HepG2 (cell line): Measurements from ENCODE around the gene RHBDL1. TPM values are rescaled to one million over a fixed set of nuclear protein-coding genes. Genes with fewer than 3 reads are reported as not detected.

Experiments
- ATAC-seq: fragments of 200-7000 bp; cut with Tn5 transposase; 3 replicates; pipeline ENCODE4 v1.9.1; 2020; ENCODE audit warnings: mild to moderate bottlenecking, moderate library complexity
- BruUV-seq: library from RNA; stranded (reverse); fragments of 400-500 nt; replicated peaks from 2 replicates; lab custom pipeline; 2021; lab: Mats Ljungman, UMichigan
- CTCF ChIA-PET: fragments of 300-600 bp; formaldehyde crosslinking; extraction: SDS; loops from one replicate; lab custom pipeline; 2021; ENCODE audit warnings: low total read pairs, inconsistent platforms, low intra/inter-chr PET ratio; lab: Yijun Ruan, JAX
- POLR2A ChIA-PET: fragments of 350-600 bp; sonication (Branson Sonifier 250); formaldehyde crosslinking; loops from one replicate; lab custom pipeline; 2020; ENCODE audit warnings: antibody characterized with exemption, inconsistent platforms; lab: Yijun Ruan, JAX
- DNase-seq: peaks from one replicate; pipeline ENCODE4 v3.0.0-alpha.2; 2015; ENCODE audit warnings: low spot score
- FAIRE-seq: peaks from 3 replicates; lab custom pipeline; 2011; peaks lifted over from hg19 to GRCh38; lab: Jason Lieb, UNC
- H2AFZ ChIP-seq: one replicate; pipeline ENCODE4 v1.6.1; 2011; ENCODE audit warnings: low read length, inconsistent platforms
- H3K27ac ChIP-seq: fragments of 300-600 bp; 3 replicates; pipeline ENCODE4 v1.8.0; 2011; ENCODE audit warnings: mixed run types, mild to moderate bottlenecking, mixed read lengths, low read length, inconsistent platforms; ENCODE audit not compliant: insufficient read depth; ENCODE audit errors: extremely low read length
- H3K27me3 ChIP-seq, 2 experiments: fragments of 200-600 bp in 1 of 2; 2 replicates in 1 of 2; 3 replicates in 1 of 2; pipeline versions ENCODE4 v1.6.0 to v1.8.0; 2011; ENCODE audit warnings: low read length in 2 of 2, mild to moderate bottlenecking in 2 of 2, moderate library complexity in 2 of 2, inconsistent platforms in 1 of 2; ENCODE audit not compliant: insufficient read depth in 2 of 2, control insufficient read depth in 1 of 2
- H3K36me3 ChIP-seq, 2 experiments: fragments of 200-600 bp in 1 of 2; replicated peaks in 1 of 2; 2 replicates in 1 of 2; 3 replicates in 1 of 2; pipeline versions ENCODE4 v1.5.1 to v1.8.0; 2011; ENCODE audit warnings: low read length in 2 of 2, inconsistent platforms in 1 of 2; ENCODE audit not compliant: insufficient read depth in 2 of 2, control insufficient read depth in 1 of 2
- H3K4me1 ChIP-seq: 2 replicates; pipeline ENCODE4 v1.5.1; 2012; ENCODE audit warnings: low read length, inconsistent platforms; ENCODE audit not compliant: insufficient read depth
- H3K4me2 ChIP-seq: 2 replicates; pipeline ENCODE4 v1.6.0; 2011; ENCODE audit warnings: low read depth, low read length, inconsistent platforms
- H3K4me3 ChIP-seq, 3 experiments: fragments of 200-600 bp in 1 of 3; sonication (generic), shearing (Covaris generic) in 1 of 3; replicated peaks in 1 of 3; 2 replicates each; pipeline ENCODE4 v1.5.1; 2011 to 2016; ENCODE audit warnings: low read length in 3 of 3, inconsistent platforms in 2 of 3, low read depth in 2 of 3, mild to moderate bottlenecking in 2 of 3, control low read depth in 1 of 3, mixed read lengths in 1 of 3; ENCODE audit not compliant: insufficient read depth in 1 of 3
- H3K79me2 ChIP-seq: one replicate; pipeline ENCODE4 v1.6.1; 2011; ENCODE audit warnings: low read length, inconsistent platforms; ENCODE audit not compliant: insufficient read depth
- H3K9ac ChIP-seq: 2 replicates; pipeline ENCODE4 v1.6.0; 2011; ENCODE audit warnings: mild to moderate bottlenecking, low read depth, low read length, inconsistent platforms; ENCODE audit not compliant: insufficient read depth
- H3K9me3 ChIP-seq: 2 replicates; pipeline ENCODE4 v1.5.1; 2012; ENCODE audit warnings: mild to moderate bottlenecking, low read length
- H4K20me1 ChIP-seq: 2 replicates; pipeline ENCODE4 v1.6.0; 2011; ENCODE audit warnings: inconsistent platforms, mild to moderate bottlenecking, low read length, moderate library complexity; ENCODE audit not compliant: insufficient read depth
- AKAP8 ChIP-seq: sonication (generic); formaldehyde crosslinking; IDR thresholded peaks from 2 replicates; pipeline ENCODE4 v1.5.1; 2020; ENCODE audit warnings: mild to moderate bottlenecking, missing genetic modification reagents
- BCL6 ChIP-seq: IDR thresholded peaks from 2 replicates; pipeline ENCODE4 v1.6.1; 2016; ENCODE audit warnings: missing genetic modification reagents, missing compliant biosample characterization
- CHCHD3 ChIP-seq: sonication (generic); formaldehyde crosslinking; IDR thresholded peaks from 2 replicates; pipeline ENCODE4 v1.8.0; 2022; ENCODE audit warnings: mild to moderate bottlenecking, missing genetic modification reagents, moderate library complexity
- DMAP1 ChIP-seq: IDR thresholded peaks from 2 replicates; pipeline ENCODE4 v1.6.1; 2016
- ELF3 ChIP-seq: IDR thresholded peaks from 2 replicates; pipeline ENCODE4 v1.6.1; 2016; ENCODE audit warnings: missing genetic modification reagents, missing compliant biosample characterization
- FOXO1 ChIP-seq: sonication (generic); formaldehyde crosslinking; IDR thresholded peaks from 2 replicates; pipeline ENCODE4 v1.4.0; 2020; ENCODE audit warnings: missing genetic modification reagents
- HDAC1 ChIP-seq: sonication (generic); formaldehyde crosslinking; IDR thresholded peaks from 2 replicates; pipeline ENCODE4 v1.5.1; 2020; ENCODE audit warnings: mild to moderate bottlenecking, missing genetic modification reagents
- HNRNPLL ChIP-seq: fragments of 200-400 bp; formaldehyde crosslinking; IDR thresholded peaks from 2 replicates; pipeline ENCODE4 v1.6.1; 2017; ENCODE audit warnings: mild to moderate bottlenecking, low read depth, low read length; ENCODE audit not compliant: poor library complexity, severe bottlenecking
- HNRNPUL1 ChIP-seq: fragments of 200-400 bp; formaldehyde crosslinking; IDR thresholded peaks from 2 replicates; pipeline ENCODE4 v1.6.1; 2017; ENCODE audit warnings: low read depth, mild to moderate bottlenecking, low read length, moderate library complexity
- KLF13 ChIP-seq: sonication (generic); formaldehyde crosslinking; IDR thresholded peaks from 2 replicates; pipeline ENCODE4 v1.4.0; 2020; ENCODE audit warnings: mild to moderate bottlenecking, missing genetic modification reagents
- MEF2D ChIP-seq: sonication (generic); formaldehyde crosslinking; IDR thresholded peaks from 2 replicates; pipeline ENCODE4 v1.5.1; 2020; ENCODE audit warnings: mild to moderate bottlenecking, missing genetic modification reagents
- PHF8 ChIP-seq: sonication (generic); formaldehyde crosslinking; IDR thresholded peaks from 2 replicates; pipeline ENCODE4 v1.5.0; 2020; ENCODE audit warnings: missing genetic modification reagents
- RBFOX2 ChIP-seq: fragments of 200-400 bp; formaldehyde crosslinking; IDR thresholded peaks from 2 replicates; pipeline ENCODE4 v1.6.1; 2017; ENCODE audit warnings: low read depth, mild to moderate bottlenecking, low read length
- SP5 ChIP-seq: IDR thresholded peaks from 2 replicates; pipeline ENCODE4 v1.6.1; 2016; ENCODE audit warnings: low read depth, borderline replicate concordance
- ZNF639 ChIP-seq: conservative IDR thresholded peaks from 2 replicates; pipeline ENCODE4 v1.6.1; 2018; ENCODE audit warnings: missing genetic modification reagents
- ZNF670 ChIP-seq: sonication (generic); formaldehyde crosslinking; IDR thresholded peaks from 2 replicates; pipeline ENCODE4 v1.8.0; 2022; ENCODE audit warnings: mild to moderate bottlenecking, missing genetic modification reagents, borderline replicate concordance
- ZNF691 ChIP-seq: sonication (generic); formaldehyde crosslinking; IDR thresholded peaks from 2 replicates; pipeline ENCODE4 v1.4.0; 2020; ENCODE audit warnings: missing genetic modification reagents, low read depth, mild to moderate bottlenecking, borderline replicate concordance
- WGBS: methylation state at CpG from one replicate; pipeline ENCODE4 v1.1.6; 2017; ENCODE audit warnings: low lambda C conversion rate; 5-methylcytosine and 5-hydroxymethylcytosine counted together
- in situ Hi-C: cut with HindIII; loops from 2 replicates; pipeline ENCODE4 v1.10.0; 2017; ENCODE audit warnings: low pct_unique_long_range_greater_than_20kb; ENCODE audit not compliant: extremely low pct_ligation_motif_present
- intact Hi-C: fragments of 100-400 bp; cut with micrococcal nuclease; formaldehyde crosslinking; loops from one replicate; pipeline ENCODE4 v1.10.0; 2022; ENCODE audit not compliant: unreplicated experiment
- polyA plus RNA-seq, 8 experiments: library from polyadenylated mRNA; depleted of rRNA in 3 of 8; stranded (reverse) in 7 of 8; unstranded in 1 of 8; fragments of >200 nt; fragmentation: Illumina TruSeq in 4 of 8; extraction: Trizol in 4 of 8; gene quantifications; 2 replicates each; pipeline versions ENCODE4 v1.2.1 to v1.2.3, GENCODE V29; 2011 to 2016; ENCODE audit warnings: low read depth in 4 of 8, missing spikeins in 1 of 8, mixed read lengths in 1 of 8; ENCODE audit not compliant: insufficient read depth in 1 of 8
- total RNA-seq, 5 experiments: library from RNA; depleted of rRNA; stranded (reverse); fragments of >200 nt; fragmentation: Illumina TruSeq; extraction: Trizol; gene quantifications; 2 replicates each; pipeline ENCODE4 v1.2.3, GENCODE V29; 2016; ENCODE audit warnings: low read depth in 1 of 5
- TF ChIP-seq, protein P1 (sequence below): sonication (generic); formaldehyde crosslinking; IDR thresholded peaks from 2 replicates; pipeline ENCODE4 v1.5.0; 2020; ENCODE audit warnings: mild to moderate bottlenecking, missing genetic modification reagents, borderline replicate concordance

The RHBDL1 gene
- total and polyA plus RNA-seq, 2 of the 13 experiments (the other 11 are each of a cell fraction or from before 2014, with no cell fraction given) = 1.8 to 3.8 TPM

- peaks cover 0 to 3% of the 10 kb centered on the region in 2 experiments; a peak in 1 of 5 replicates for H3K27me3 ChIP-seq
- ATAC-seq (peak; percentile 14), DNase-seq (no peak), FAIRE-seq (no peak)
- ChIA-PET POLR2A (interaction anchor here (1.1 to 2.0 kb wide), 2 partner anchors 11 to 15 kb away, joined by 3 to 7 read pairs; no protein-coding TSS in a partner anchor), CTCF (no interaction called here)
- H3K4me1 ChIP-seq = peaks cover 11% of the 10 kb centered on the region
- BruUV-seq = no TSS peak
- peak overlapping the region; percentile 69 for H3K9ac ChIP-seq
- in situ Hi-C loops (no loop called here), intact Hi-C loops (no loop called here)
- H3K9me3 ChIP-seq = no peaks in the 10 kb centered on the region
- no peak overlapping the region for H2AFZ ChIP-seq
- peak overlapping the region; percentile 57 to 82 (median 66) for H3K4me3 ChIP-seq
- H4K20me1 ChIP-seq = no peaks in the 10 kb centered on the region
- H3K27ac ChIP-seq = no peak overlapping the region
- no peaks in the 10 kb centered on the region for H3K36me3 ChIP-seq
- H3K4me2 ChIP-seq = peak overlapping the region; percentile 94
- no peaks in the 10 kb centered on the region for H3K79me2 ChIP-seq
- WGBS = no CpG with 5 or more reads among the region's 61 CpGs
- no peak for TF ChIP-seq ZNF670 (CRISPR knock-in tag)
- peak; percentile 67; the same call in 1 of the 2 replicates for TF ChIP-seq CHCHD3 (CRISPR knock-in tag)
- 0 out of 2 replicates have a peak, but pooled peaks have one; percentile 15 for TF ChIP-seq DMAP1 (CRISPR knock-in tag)
- 0 out of 2 replicates have a peak, but pooled peaks have one; percentile 25 for TF ChIP-seq PHF8 (CRISPR knock-in tag)
- TF ChIP-seq MEF2D (CRISPR knock-in tag) = no peak
- TF ChIP-seq ZNF691 (CRISPR knock-in tag) = 0 out of 2 replicates have a peak, but pooled peaks have one; percentile 17
- TF ChIP-seq AKAP8 (CRISPR knock-in tag) = peak; percentile 8; the same call in 1 of the 2 replicates
- peak; percentile 46; the same call in 1 of the 2 replicates for TF ChIP-seq RBFOX2
- TF ChIP-seq HNRNPUL1 = no peak
- peak; percentile 15; the same call in 1 of the 2 replicates for TF ChIP-seq HDAC1 (CRISPR knock-in tag)
- 0 out of 2 replicates have a peak, but pooled peaks have one; percentile 8 for TF ChIP-seq ELF3 (CRISPR knock-in tag)
- 0 out of 2 replicates have a peak, but pooled peaks have one; percentile 43 for TF ChIP-seq KLF13
- TF ChIP-seq SP5 (CRISPR knock-in tag) = no peak
- peak; percentile 57 for TF ChIP-seq BCL6
- TF ChIP-seq, protein P1, sequence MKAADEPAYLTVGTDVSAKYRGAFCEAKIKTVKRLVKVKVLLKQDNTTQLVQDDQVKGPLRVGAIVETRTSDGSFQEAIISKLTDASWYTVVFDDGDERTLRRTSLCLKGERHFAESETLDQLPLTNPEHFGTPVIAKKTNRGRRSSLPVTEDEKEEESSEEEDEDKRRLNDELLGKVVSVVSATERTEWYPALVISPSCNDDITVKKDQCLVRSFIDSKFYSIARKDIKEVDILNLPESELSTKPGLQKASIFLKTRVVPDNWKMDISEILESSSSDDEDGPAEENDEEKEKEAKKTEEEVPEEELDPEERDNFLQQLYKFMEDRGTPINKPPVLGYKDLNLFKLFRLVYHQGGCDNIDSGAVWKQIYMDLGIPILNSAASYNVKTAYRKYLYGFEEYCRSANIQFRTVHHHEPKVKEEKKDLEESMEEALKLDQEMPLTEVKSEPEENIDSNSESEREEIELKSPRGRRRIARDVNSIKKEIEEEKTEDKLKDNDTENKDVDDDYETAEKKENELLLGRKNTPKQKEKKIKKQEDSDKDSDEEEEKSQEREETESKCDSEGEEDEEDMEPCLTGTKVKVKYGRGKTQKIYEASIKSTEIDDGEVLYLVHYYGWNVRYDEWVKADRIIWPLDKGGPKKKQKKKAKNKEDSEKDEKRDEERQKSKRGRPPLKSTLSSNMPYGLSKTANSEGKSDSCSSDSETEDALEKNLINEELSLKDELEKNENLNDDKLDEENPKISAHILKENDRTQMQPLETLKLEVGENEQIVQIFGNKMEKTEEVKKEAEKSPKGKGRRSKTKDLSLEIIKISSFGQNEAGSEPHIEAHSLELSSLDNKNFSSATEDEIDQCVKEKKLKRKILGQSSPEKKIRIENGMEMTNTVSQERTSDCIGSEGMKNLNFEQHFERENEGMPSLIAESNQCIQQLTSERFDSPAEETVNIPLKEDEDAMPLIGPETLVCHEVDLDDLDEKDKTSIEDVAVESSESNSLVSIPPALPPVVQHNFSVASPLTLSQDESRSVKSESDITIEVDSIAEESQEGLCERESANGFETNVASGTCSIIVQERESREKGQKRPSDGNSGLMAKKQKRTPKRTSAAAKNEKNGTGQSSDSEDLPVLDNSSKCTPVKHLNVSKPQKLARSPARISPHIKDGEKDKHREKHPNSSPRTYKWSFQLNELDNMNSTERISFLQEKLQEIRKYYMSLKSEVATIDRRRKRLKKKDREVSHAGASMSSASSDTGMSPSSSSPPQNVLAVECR (CRISPR knock-in tag) = peak; percentile 18; the same call in 1 of the 2 replicates
- TF ChIP-seq ZNF639 (CRISPR knock-in tag) = peak; percentile 53; the same call in 1 of the 2 replicates
- TF ChIP-seq HNRNPLL = peak; percentile 49
- TF ChIP-seq FOXO1 (CRISPR knock-in tag) = 0 out of 2 replicates have a peak, but pooled peaks have one; percentile 8
These were observed 52.0 kb downstream of the RHBDL1 start for GRCh38 chr16:727291-727977.
